ENCODE results near the gene PSG11. TPM values are rescaled to one million over a fixed set of nuclear protein-coding genes. Genes with fewer than 3 reads are reported as not detected.
"Not testable (repeated sequence)": the region's sequence is repeated elsewhere in the genome, so short reads cannot be mapped to it uniquely, and the experiment has no call there.

PSG11 gene
- not detected for polyA plus RNA-seq (ENCODE audit: insufficient read length in 3 of 3)
- long read RNA-seq, donor 1, result 0 reads
- long read RNA-seq, donor 2, result 0 reads
- long read RNA-seq, donor 3, result 0 reads
- long read RNA-seq, donor 4, result 0 reads
- long read RNA-seq, donor 5, result 0 reads
- long read RNA-seq, donor 6, result 0 reads
- long read RNA-seq, donor 7, result 0 reads
- long read RNA-seq, donor 8, result 0 reads
- long read RNA-seq, donor 9, result 0 reads
- long read RNA-seq, donor 10, result 0 reads
- long read RNA-seq, donor 11, result 0 reads
- long read RNA-seq, donor 12, result 0 reads
- long read RNA-seq, donor 13, result 0 reads
- long read RNA-seq, donor 14, result 0 reads
- long read RNA-seq, donor 15, result 0 reads
- long read RNA-seq, donor 16, result 0 reads

- not testable (repeated sequence) for DNase-seq
Observed at GRCh38 chr19:43026369-43026768, at the start of gene PSG11. Gene PSG11, minus strand, starts transcription at chr19:43026469. Its CDS starts 97 bp downstream, at chr19:43026372.

- DNase-seq, result not testable (repeated sequence)
Observed at GRCh38 chr19:43062418-43062817, 36.1 kb upstream of the PSG11 start.

GRCh38 chr19:43061326-43061725 is 35.1 kb upstream of the PSG11 start:
- not testable (repeated sequence) for DNase-seq

- not testable (repeated sequence) for DNase-seq
Observed at GRCh38 chr19:43060254-43060653, 34.0 kb upstream of the PSG11 start.

- not testable (repeated sequence) for DNase-seq
Observed at GRCh38 chr19:43059482-43059881, 33.2 kb upstream of the PSG11 start.

GRCh38 chr19:43058440-43058839 is 32.2 kb upstream of the PSG11 start:
- DNase-seq, result not testable (repeated sequence)

- not testable (repeated sequence) for DNase-seq
Observed at GRCh38 chr19:43047966-43048365, 21.7 kb upstream of the PSG11 start.

GRCh38 chr19:43046578-43046977 is 20.3 kb upstream of the PSG11 start:
- DNase-seq, result not testable (repeated sequence)

GRCh38 chr19:43043492-43044180 is 17.4 kb upstream of the PSG11 start:
- not testable (repeated sequence) for DNase-seq

- not testable (repeated sequence) for DNase-seq
Observed at GRCh38 chr19:43031645-43032044, 5.4 kb upstream of the PSG11 start.

GRCh38 chr19:43028866-43029265 is 2.6 kb upstream of the PSG11 start:
- DNase-seq, result no peak

- not testable (repeated sequence) for DNase-seq
Observed at GRCh38 chr19:43027985-43028384, 1.7 kb upstream of the PSG11 start.

- not testable (repeated sequence) for DNase-seq
Observed at GRCh38 chr19:43027061-43027460, 792 bp upstream of the PSG11 start.

GRCh38 chr19:43022098-43022497 is 4.2 kb downstream of the PSG11 start:
- DNase-seq, result not testable (repeated sequence)

GRCh38 chr19:43021629-43022028 is 4.6 kb downstream of the PSG11 start:
- DNase-seq, result not testable (repeated sequence)

- DNase-seq, result not testable (repeated sequence)
Observed at GRCh38 chr19:43019588-43019987, 6.7 kb downstream of the PSG11 start.

GRCh38 chr19:43005841-43006240 is 20.4 kb downstream of the PSG11 start:
- DNase-seq, result not testable (repeated sequence)

- not testable (repeated sequence) for DNase-seq
Observed at GRCh38 chr19:43004846-43005245, 21.4 kb downstream of the PSG11 start.

- DNase-seq, result not testable (repeated sequence)
Observed at GRCh38 chr19:43003634-43004033, 22.6 kb downstream of the PSG11 start.

- not testable (repeated sequence) for DNase-seq
Observed at GRCh38 chr19:43002948-43003347, 23.3 kb downstream of the PSG11 start.

- not testable (repeated sequence) for DNase-seq
Observed at GRCh38 chr19:42996161-42996560, 30.1 kb downstream of the PSG11 start.

- DNase-seq, result not testable (repeated sequence)
Observed at GRCh38 chr19:42992029-42992604, 34.2 kb downstream of the PSG11 start.

GRCh38 chr19:42989851-42990250 is 36.4 kb downstream of the PSG11 start:
- no peak for DNase-seq
